Measurements from ENCODE around the gene AMH. TPM values are rescaled to one million over a fixed set of nuclear protein-coding genes. Genes with fewer than 3 reads are reported as not detected.
A peak's percentile ranks its signal among the peaks of the same experiment; 100 is the strongest.

Gene AMH
- total RNA-seq, 1 donor from 2014 or later, result not detected

DNA sequence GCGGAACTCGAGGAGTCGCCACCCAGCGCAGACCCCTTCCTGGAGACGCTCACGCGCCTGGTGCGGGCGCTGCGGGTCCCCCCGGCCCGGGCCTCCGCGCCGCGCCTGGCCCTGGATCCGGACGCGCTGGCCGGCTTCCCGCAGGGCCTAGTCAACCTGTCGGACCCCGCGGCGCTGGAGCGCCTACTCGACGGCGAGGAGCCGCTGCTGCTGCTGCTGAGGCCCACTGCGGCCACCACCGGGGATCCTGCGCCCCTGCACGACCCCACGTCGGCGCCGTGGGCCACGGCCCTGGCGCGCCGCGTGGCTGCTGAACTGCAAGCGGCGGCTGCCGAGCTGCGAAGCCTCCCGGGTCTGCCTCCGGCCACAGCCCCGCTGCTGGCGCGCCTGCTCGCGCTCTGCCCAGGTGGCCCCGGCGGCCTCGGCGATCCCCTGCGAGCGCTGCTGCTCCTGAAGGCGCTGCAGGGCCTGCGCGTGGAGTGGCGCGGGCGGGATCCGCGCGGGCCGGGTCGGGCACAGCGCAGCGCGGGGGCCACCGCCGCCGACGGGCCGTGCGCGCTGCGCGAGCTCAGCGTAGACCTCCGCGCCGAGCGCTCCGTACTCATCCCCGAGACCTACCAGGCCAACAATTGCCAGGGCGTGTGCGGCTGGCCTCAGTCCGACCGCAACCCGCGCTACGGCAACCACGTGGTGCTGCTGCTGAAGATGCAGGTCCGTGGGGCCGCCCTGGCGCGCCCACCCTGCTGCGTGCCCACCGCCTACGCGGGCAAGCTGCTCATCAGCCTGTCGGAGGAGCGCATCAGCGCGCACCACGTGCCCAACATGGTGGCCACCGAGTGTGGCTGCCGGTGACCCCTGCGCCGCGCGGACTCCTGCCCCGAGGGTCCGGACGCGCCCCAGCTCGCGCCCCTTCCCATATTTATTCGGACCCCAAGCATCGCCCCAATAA is 2.3 kb downstream of the AMH start:
- TF ChIP-seq, protein P1, sequence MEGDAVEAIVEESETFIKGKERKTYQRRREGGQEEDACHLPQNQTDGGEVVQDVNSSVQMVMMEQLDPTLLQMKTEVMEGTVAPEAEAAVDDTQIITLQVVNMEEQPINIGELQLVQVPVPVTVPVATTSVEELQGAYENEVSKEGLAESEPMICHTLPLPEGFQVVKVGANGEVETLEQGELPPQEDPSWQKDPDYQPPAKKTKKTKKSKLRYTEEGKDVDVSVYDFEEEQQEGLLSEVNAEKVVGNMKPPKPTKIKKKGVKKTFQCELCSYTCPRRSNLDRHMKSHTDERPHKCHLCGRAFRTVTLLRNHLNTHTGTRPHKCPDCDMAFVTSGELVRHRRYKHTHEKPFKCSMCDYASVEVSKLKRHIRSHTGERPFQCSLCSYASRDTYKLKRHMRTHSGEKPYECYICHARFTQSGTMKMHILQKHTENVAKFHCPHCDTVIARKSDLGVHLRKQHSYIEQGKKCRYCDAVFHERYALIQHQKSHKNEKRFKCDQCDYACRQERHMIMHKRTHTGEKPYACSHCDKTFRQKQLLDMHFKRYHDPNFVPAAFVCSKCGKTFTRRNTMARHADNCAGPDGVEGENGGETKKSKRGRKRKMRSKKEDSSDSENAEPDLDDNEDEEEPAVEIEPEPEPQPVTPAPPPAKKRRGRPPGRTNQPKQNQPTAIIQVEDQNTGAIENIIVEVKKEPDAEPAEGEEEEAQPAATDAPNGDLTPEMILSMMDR (IDR thresholded peaks at IDR 0.05; ENCODE audit: insufficient read depth, low read length, poor library complexity, severe bottlenecking), result no peak
- no peak for DNase-seq (ENCODE audit: low read depth)
- Histone ChIP-seq H3K27me3 (ENCODE audit: control insufficient read depth, insufficient read depth, low read length) (peaks cover 48% of the 10 kb centered on the region), H3K4me3 (ENCODE audit: low read depth, low read length) (no peak overlapping the region), H3K36me3 (ENCODE audit: control insufficient read depth, insufficient read depth, low read length) (no peaks in the 10 kb centered on the region)

DNA sequence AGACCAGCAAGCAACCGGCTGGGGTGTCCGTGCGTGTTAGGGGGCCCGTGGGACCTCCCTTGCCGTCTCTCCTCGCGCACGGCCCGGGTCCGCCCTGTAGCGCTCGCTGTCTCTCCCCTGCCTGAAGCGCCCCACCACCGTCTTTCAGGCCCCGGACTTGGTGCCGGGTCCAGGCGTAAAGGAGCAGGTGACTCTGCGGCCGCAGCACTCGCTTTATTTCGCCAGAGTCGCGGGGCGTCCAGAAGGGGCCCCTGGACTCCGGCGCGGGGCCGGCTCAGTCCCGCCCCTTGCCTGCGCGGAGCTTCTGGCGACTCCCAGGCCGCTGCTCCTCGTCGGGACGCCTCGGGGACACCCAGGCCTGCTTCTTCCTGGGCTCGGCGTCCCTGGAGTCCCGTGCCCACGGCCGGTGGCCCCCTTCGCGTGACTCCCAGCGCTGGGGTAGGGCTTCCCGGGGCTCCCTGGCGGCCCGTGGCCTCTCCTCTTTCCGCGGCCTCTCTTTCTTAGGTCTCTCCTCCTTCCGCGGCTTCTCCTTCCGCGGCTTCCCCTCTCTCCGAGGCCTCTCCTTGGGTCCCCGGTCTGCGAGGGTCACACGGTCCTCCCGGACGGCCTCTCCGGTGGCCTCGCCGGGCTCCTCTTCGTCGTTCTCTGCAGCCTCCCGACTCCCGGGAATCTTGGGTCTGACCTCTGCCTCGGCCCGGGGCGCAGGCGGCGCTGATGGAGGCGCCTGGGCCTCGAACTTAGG is 3.1 kb downstream of the AMH start:
- TF ChIP-seq, protein P1 (IDR thresholded peaks at IDR 0.05; ENCODE audit: insufficient read depth, low read length, poor library complexity, severe bottlenecking), result no peak
- H3K36me3 ChIP-seq (ENCODE audit: control insufficient read depth, insufficient read depth, low read length), result no peaks in the 10 kb centered on the region
- peaks cover 48% of the 10 kb centered on the region for H3K27me3 ChIP-seq (ENCODE audit: control insufficient read depth, insufficient read depth, low read length)
- H3K4me3 ChIP-seq (ENCODE audit: low read depth, low read length), result no peak overlapping the region
- no peak for DNase-seq (ENCODE audit: low read depth)

DNA sequence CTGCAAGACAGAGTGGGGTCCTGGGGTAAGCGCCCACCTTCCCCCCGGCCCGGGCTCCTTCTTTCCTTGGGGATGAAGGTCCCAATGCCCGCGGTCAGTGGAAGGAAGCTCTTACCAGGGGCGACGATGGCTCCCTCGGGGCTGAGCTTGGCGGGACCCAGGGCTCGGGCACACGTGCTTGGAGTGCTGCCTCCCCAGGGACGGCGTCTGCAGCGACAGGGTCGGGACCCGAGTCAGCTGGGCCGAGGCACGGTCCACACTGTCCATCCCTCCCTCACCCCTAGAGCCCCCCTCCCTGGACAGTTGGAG is 3.6 kb downstream of the AMH start:
- TF ChIP-seq, protein P1 (IDR thresholded peaks at IDR 0.05; ENCODE audit: insufficient read depth, low read length, poor library complexity, severe bottlenecking), result no peak
- Histone ChIP-seq H3K27me3 (ENCODE audit: control insufficient read depth, insufficient read depth, low read length) (peaks cover 48% of the 10 kb centered on the region), H3K4me3 (ENCODE audit: low read depth, low read length) (no peak overlapping the region), H3K36me3 (ENCODE audit: control insufficient read depth, insufficient read depth, low read length) (no peaks in the 10 kb centered on the region)
- DNase-seq (ENCODE audit: low read depth), result no peak

DNA sequence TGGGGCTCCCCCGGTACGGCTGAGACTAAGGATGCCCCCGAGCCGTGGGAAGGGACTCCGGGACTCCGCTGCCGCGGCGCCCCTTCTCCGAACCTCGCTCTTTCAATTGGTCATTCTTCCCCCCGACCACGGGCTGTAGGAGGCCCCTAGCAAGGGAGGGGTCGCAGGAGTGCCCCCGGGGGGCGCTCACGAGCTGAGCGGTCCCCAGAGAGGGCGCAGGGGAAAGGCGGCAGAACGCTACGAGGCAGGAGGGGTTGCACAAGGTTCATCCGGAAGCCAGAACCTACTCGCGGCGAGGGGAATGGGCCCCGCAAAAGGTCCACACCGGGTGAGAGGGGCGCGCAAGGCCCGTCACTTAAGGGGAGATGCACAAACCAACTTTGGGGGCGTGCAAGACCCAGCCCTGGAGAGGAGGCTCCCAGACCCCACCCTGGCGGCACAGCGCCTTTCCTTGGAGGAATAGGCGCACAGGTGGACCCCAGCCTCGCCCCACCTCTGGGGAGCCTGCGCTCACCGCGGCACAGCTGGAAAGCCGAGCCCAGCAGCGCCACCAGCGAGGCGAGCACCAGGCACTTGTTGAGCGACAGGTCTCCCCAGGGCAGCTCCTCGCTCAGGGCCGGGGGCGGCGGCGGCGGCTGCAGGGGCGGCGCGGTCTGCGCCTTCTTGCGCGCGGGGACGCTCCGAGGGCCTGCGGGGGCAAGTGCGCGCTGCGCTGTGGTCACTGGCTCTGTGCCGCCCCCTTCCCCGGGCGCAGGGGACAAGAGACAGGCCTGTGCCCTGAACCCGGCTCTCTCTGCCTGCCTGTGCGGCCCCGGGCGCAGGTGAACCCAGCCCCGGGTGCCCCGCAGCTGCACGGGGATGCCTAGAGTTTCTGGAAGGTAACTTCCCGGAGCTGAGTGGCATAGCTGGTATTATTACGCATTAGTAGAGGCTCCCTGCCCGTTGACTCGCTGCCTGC is 4.3 kb downstream of the AMH start:
- Histone ChIP-seq H3K4me3 (ENCODE audit: low read depth, low read length) (no peak overlapping the region), H3K36me3 (ENCODE audit: control insufficient read depth, insufficient read depth, low read length) (no peaks in the 10 kb centered on the region), H3K27me3 (ENCODE audit: control insufficient read depth, insufficient read depth, low read length) (peaks cover 48% of the 10 kb centered on the region)
- DNase-seq (ENCODE audit: low read depth), result no peak
- TF ChIP-seq, protein P1 (IDR thresholded peaks at IDR 0.05; ENCODE audit: insufficient read depth, low read length, poor library complexity, severe bottlenecking), result peak; percentile 45

DNA sequence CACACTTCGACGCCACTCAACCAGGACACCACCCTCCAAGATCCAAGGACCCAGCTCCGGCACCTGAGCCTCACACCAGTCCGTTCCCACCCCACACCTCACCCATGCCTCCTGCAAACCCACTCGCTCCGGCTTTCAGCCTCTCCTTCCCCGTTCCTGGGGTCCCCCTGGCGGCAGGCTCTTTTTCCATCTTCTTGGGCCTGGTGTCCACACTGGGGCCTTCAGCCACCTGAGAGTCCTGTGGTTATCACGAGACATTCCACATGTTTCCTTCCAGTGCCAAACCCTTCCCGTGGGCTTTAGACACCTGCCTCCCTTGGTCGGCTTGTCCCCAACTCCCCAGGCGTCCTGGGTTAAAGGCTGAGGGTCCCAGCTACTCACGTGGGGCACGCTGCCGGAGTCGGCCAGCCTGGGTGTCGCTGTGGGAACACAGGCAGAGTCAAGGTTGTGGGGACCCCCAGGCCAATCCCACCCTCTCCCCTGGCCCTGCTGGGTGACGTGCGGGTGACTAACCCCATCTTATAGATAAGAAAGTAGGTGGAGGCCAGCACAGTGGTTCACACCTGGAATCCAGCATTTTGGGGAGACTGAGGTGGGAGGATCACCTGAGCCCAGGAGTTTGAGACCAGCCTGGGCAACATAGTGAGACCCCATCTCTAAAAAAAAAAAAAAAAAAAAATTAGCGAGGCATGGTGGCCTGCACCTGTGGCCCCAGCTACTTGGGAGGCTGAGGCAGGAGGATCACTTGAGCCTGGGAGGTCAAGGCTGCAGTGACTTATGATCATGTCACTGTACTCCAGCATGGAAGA is 5.1 kb downstream of the AMH start:
- TF ChIP-seq, protein P1 (IDR thresholded peaks at IDR 0.05; ENCODE audit: insufficient read depth, low read length, poor library complexity, severe bottlenecking), result peak; percentile 63
- H3K36me3 ChIP-seq (ENCODE audit: control insufficient read depth, insufficient read depth, low read length), result no peaks in the 10 kb centered on the region
- no peak for DNase-seq (ENCODE audit: low read depth)
- peaks cover 48% of the 10 kb centered on the region for H3K27me3 ChIP-seq (ENCODE audit: control insufficient read depth, insufficient read depth, low read length)
- no peak overlapping the region for H3K4me3 ChIP-seq (ENCODE audit: low read depth, low read length)
